Spleen (tissue), 11 donors: ENCODE data around the gene CALCOCO1. TPM values are rescaled to one million over a fixed set of nuclear protein-coding genes. Genes with fewer than 3 reads are reported as not detected.

ENCODE experiments used
- DNase-seq: peaks from one replicate; pipeline ENCODE4 v3.0.0-alpha.2; 2020
- H3K27ac ChIP-seq, 8 donors: fragments of 200-600 bp; sonication (generic) in 7 of 8; 1 replicate in 4 of 8; 2 replicates in 4 of 8; pipeline versions ENCODE4 v1.5.0 to v1.8.0; 2016 to 2021; ENCODE audit warnings: inconsistent platforms in 4 of 8, mild to moderate bottlenecking in 4 of 8, moderate library complexity in 1 of 8
- H3K27me3 ChIP-seq, 7 donors: fragments of 200-600 bp; sonication (generic) in 6 of 7; replicated peaks in 1 of 7; 1 replicate in 4 of 7; 2 replicates in 3 of 7; pipeline versions ENCODE4 v1.5.0 to v1.8.0; 2016 to 2021; ENCODE audit warnings: inconsistent platforms in 3 of 7, mild to moderate bottlenecking in 1 of 7
- H3K36me3 ChIP-seq, 6 donors: fragments of 200-600 bp; sonication (generic) in 5 of 6; 1 replicate in 4 of 6; 2 replicates in 2 of 6; pipeline versions ENCODE4 v1.5.0 to v1.8.0; 2016 to 2021; ENCODE audit warnings: inconsistent platforms in 2 of 6
- H3K4me1 ChIP-seq, 6 donors: fragments of 200-600 bp; sonication (generic) in 5 of 6; 1 replicate in 3 of 6; 2 replicates in 3 of 6; pipeline versions ENCODE4 v1.5.0 to v1.8.0; 2016 to 2021; ENCODE audit warnings: inconsistent platforms in 3 of 6
- H3K4me3 ChIP-seq, 8 donors: fragments of 200-600 bp; sonication (generic) in 7 of 8; 1 replicate in 4 of 8; 2 replicates in 4 of 8; pipeline versions ENCODE4 v1.5.0 to v1.8.0; 2016 to 2021; ENCODE audit warnings: inconsistent platforms in 4 of 8, mild to moderate bottlenecking in 4 of 8, moderate library complexity in 2 of 8
- H3K9me3 ChIP-seq, 8 donors: fragments of 200-600 bp; sonication (generic) in 7 of 8; 1 replicate in 4 of 8; 2 replicates in 4 of 8; pipeline versions ENCODE4 v1.5.0 to v1.8.0; 2016 to 2021; ENCODE audit warnings: inconsistent platforms in 4 of 8
- POLR2A ChIP-seq, 3 donors: fragments of 450-650 bp; IDR thresholded peaks; one replicate each; pipeline ENCODE4 v1.5.1; 2017; ENCODE audit warnings: antibody characterized with exemption in 3 of 3, mild to moderate bottlenecking in 1 of 3
- POLR2AphosphoS5 ChIP-seq, 3 donors: sonication (generic); formaldehyde crosslinking; IDR thresholded peaks; one replicate each; pipeline ENCODE4 v1.5.1; 2017; ENCODE audit warnings: antibody characterized with exemption in 3 of 3
- WGBS, 5 donors: extraction: QIAGEN DNeasy Blood & Tissue Kit in 3 of 5; methylation state at CpG; one replicate each; pipeline versions ENCODE4 v1.1.5 to v1.1.7; 2013 to 2018; 5-methylcytosine and 5-hydroxymethylcytosine counted together
- intact Hi-C: fragments of 100-400 bp; cut with DNase I; formaldehyde crosslinking; loops from one replicate; pipeline ENCODE4 v1.15.0; 2023; ENCODE audit warnings: low total_unique reads
- polyA plus RNA-seq, 3 donors: library from polyadenylated mRNA; stranded (reverse); fragments of 200-250 nt; gene quantifications; one replicate each; pipeline ENCODE4 v1.2.1, GENCODE V29; 2013
- total RNA-seq, 7 donors: library from RNA; depleted of rRNA in 3 of 7; stranded (reverse); fragments of >200 nt in 3 of 7; fragmentation: NEBNext Ultra II Directional in 4 of 7; extraction: Animal tissue kit (Norgen Biotek cat#: 25700) in 4 of 7; gene quantifications; one replicate each; pipeline versions ENCODE4 v1.1.0 to v1.2.1, GENCODE V29; 2016 to 2021
- TF ChIP-seq, protein P1 (sequence below), 11 experiments: fragments of 200-600 bp in 7 of 11; fragments of 450-650 bp in 4 of 11; sonication (generic) in 4 of 11; IDR thresholded peaks in 8 of 11; conservative IDR thresholded peaks in 3 of 11; 1 replicate in 7 of 11; 2 replicates in 4 of 11; pipeline versions ENCODE4 v1.4.0 to v1.8.0; 2016 to 2021; ENCODE audit warnings: antibody characterized with exemption in 11 of 11, inconsistent platforms in 4 of 11, mild to moderate bottlenecking in 1 of 11
- donor health status: healthy with polysubstance abuse.
- donor health status: DM: no; HTN: no; CAD: no; lungs with moderate emphysema.
- donor health status: DM: no; HTN: no; CAD: no.
- donor health status: Bipolar disorder and iron deficiency.
- donor health status: healthy.
- donor health status: DM: no; HTN: no; CAD: no.
- donor health status: DM: yes; HTN: yes; CAD: no.

Gene CALCOCO1
- total and polyA plus RNA-seq, 10 donors: 31.0 to 186 (median 120) TPM

- no peak for TF ChIP-seq POLR2AphosphoS5 (IDR thresholded peaks at IDR 0.05)
- TF ChIP-seq, protein P1, sequence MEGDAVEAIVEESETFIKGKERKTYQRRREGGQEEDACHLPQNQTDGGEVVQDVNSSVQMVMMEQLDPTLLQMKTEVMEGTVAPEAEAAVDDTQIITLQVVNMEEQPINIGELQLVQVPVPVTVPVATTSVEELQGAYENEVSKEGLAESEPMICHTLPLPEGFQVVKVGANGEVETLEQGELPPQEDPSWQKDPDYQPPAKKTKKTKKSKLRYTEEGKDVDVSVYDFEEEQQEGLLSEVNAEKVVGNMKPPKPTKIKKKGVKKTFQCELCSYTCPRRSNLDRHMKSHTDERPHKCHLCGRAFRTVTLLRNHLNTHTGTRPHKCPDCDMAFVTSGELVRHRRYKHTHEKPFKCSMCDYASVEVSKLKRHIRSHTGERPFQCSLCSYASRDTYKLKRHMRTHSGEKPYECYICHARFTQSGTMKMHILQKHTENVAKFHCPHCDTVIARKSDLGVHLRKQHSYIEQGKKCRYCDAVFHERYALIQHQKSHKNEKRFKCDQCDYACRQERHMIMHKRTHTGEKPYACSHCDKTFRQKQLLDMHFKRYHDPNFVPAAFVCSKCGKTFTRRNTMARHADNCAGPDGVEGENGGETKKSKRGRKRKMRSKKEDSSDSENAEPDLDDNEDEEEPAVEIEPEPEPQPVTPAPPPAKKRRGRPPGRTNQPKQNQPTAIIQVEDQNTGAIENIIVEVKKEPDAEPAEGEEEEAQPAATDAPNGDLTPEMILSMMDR (IDR thresholded peaks at IDR 0.05 in 8 of 11, conservative IDR thresholded peaks at IDR 0.05 in 3 of 11): no peak
- TF ChIP-seq POLR2A (IDR thresholded peaks at IDR 0.05): no peak
- H3K4me1 ChIP-seq: peaks cover 11 to 30% (median 26%) of the 10 kb centered on the region in 6 donors
- intact Hi-C loops: no loop called here
- peaks cover 1 to 100% (median 69%) of the 10 kb centered on the region in 7 donors for H3K27me3 ChIP-seq
- no peak overlapping the region for H3K4me3 ChIP-seq
- WGBS, 5 donors: 37 to 49% (median 44%) methylated on average over 5 of the region's 5 CpGs
- no peak for DNase-seq
- no peak overlapping the region for H3K27ac ChIP-seq
- H3K36me3 ChIP-seq: no peaks in the 10 kb centered on the region
- H3K9me3 ChIP-seq: no peaks in the 10 kb centered on the region
These were observed 27.6 kb downstream of the CALCOCO1 start for GRCh38 chr12:53699678-53700025.

DNA sequence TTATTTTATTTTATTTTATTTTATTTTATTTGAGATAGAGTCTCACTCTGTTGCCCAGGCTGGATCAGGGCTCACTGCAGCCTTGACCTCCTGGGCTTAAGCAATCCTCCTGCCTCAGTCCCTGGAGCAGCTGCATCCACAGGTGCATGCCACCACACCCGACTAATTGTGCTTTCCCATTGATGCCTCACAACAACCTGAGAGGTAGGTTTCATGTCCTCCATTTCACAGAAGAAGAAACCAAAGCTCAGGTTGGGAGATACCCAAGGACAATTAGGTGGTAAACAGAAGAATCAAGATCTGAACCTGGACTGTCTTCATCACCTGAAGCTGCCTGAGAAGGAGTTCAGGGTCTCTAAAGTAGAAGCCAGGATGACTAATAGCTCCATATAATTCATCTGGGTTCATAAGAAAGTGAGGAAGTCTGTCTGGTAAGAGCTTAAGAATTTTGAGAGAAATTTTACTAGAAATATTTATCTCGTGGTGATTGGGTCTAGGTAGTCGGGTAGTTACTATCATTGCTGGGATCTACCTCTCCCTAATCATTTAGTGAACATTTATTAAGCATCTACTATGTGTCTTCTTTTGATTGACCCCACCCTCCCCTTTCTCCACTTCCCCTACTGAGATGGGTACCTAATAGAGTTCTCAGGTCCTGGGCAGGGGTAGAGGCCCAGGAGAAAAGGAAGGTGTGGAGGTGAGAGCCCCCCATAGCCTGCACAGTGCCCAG is 28.1 kb downstream of the CALCOCO1 start:
- no peak for DNase-seq
- H3K4me1 ChIP-seq: peaks cover 11 to 32% (median 27%) of the 10 kb centered on the region in 6 donors
- intact Hi-C loops: no loop called here
- TF ChIP-seq POLR2A (IDR thresholded peaks at IDR 0.05): no peak
- TF ChIP-seq, protein P1 (IDR thresholded peaks at IDR 0.05 in 8 of 11, conservative IDR thresholded peaks at IDR 0.05 in 3 of 11): no peak
- no peak for TF ChIP-seq POLR2AphosphoS5 (IDR thresholded peaks at IDR 0.05)
- H3K27ac ChIP-seq: no peak overlapping the region
- H3K9me3 ChIP-seq: no peaks in the 10 kb centered on the region
- peaks cover 3 to 100% (median 71%) of the 10 kb centered on the region in 7 donors for H3K27me3 ChIP-seq
- WGBS, 5 donors: 57 to 77% (median 66%) methylated on average over 3 of the region's 3 CpGs
- H3K36me3 ChIP-seq: no peaks in the 10 kb centered on the region
- no peak overlapping the region for H3K4me3 ChIP-seq

GRCh38 chr12:53696655-53697331 is 30.5 kb downstream of the CALCOCO1 start:
- 10 to 16% (median 13%) methylated on average over 24 of the region's 24 CpGs for WGBS, 5 donors
- intact Hi-C loops: no loop called here
- TF ChIP-seq, protein P1 (IDR thresholded peaks at IDR 0.05 in 8 of 11, conservative IDR thresholded peaks at IDR 0.05 in 3 of 11): no peak
- TF ChIP-seq POLR2A (IDR thresholded peaks at IDR 0.05) (no peak), POLR2AphosphoS5 (IDR thresholded peaks at IDR 0.05) (no peak)
- H3K9me3 ChIP-seq: no peaks in the 10 kb centered on the region
- H3K4me3 ChIP-seq: peak overlapping the region in 5 of 8 donors; percentile 25 to 63 (median 30)
- no peak for DNase-seq
- H3K4me1 ChIP-seq: peaks cover 11 to 30% (median 27%) of the 10 kb centered on the region in 6 donors
- H3K27me3 ChIP-seq: peaks cover 3 to 100% (median 71%) of the 10 kb centered on the region in 7 donors
- H3K36me3 ChIP-seq: no peaks in the 10 kb centered on the region
- H3K27ac ChIP-seq: no peak overlapping the region

DNA sequence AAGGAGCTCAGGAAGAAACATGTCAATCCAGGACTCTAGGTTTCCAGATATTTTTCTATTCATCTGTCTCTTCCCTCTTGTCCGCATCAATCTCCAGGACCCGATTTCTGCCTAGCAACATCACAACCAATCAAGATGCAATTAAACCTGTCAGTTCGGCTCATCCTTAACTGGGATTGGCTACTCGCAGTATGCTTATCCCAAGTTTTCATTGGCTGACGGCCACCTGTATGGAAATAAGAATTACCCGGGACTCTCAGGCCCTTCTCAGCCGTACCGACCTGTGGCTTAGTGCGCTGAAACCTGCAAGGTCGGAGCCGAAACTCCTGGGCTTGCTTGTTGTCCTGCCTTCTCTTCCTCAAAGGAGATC is 31.0 kb downstream of the CALCOCO1 start:
- WGBS, 5 donors: 2 to 5% (median 3%) methylated on average over 11 of the region's 11 CpGs
- no peak for DNase-seq
- intact Hi-C loops: no loop called here
- Histone ChIP-seq H3K36me3 (no peaks in the 10 kb centered on the region), H3K4me1 (peaks cover 11 to 30% (median 27%) of the 10 kb centered on the region in 6 donors), H3K27me3 (peaks cover 3 to 100% (median 66%) of the 10 kb centered on the region in 7 donors), H3K4me3 (peak overlapping the region in 5 of 8 donors; percentile 25 to 63 (median 30)), H3K27ac (no peak overlapping the region), H3K9me3 (no peaks in the 10 kb centered on the region)
- TF ChIP-seq POLR2AphosphoS5 (IDR thresholded peaks at IDR 0.05): no peak
- TF ChIP-seq POLR2A (IDR thresholded peaks at IDR 0.05): no peak
- TF ChIP-seq, protein P1 (IDR thresholded peaks at IDR 0.05 in 8 of 11, conservative IDR thresholded peaks at IDR 0.05 in 3 of 11): no peak
